K562 (cell line): Measurements from ENCODE around the gene GRIN1. TPM values are rescaled to one million over a fixed set of nuclear protein-coding genes. Genes with fewer than 3 reads are reported as not detected.
A peak's percentile ranks its signal among the peaks of the same experiment; 100 is the strongest.

ENCODE experiments used
- AFF4 ChIP-seq: sonication (generic); formaldehyde crosslinking; IDR thresholded peaks from 2 replicates; pipeline ENCODE4 v1.8.0; 2023; ENCODE audit warnings: mild to moderate bottlenecking, missing genetic modification reagents
- EZH2 ChIP-seq: IDR thresholded peaks from 2 replicates; pipeline ENCODE4 v1.6.1; 2012; ENCODE audit warnings: low read depth, mild to moderate bottlenecking, inconsistent platforms, low read length, borderline replicate concordance
- FOXO4 ChIP-seq: fragments of 450-650 bp; formaldehyde crosslinking; IDR thresholded peaks from 2 replicates; pipeline ENCODE4 v1.4.0; 2020; ENCODE audit warnings: mild to moderate bottlenecking, moderate library complexity
- GABPA ChIP-seq: fragments of 200-800 bp; sonication (Bioruptor generic); conservative IDR thresholded peaks from 2 replicates; pipeline ENCODE4 v1.6.1; 2016; ENCODE audit warnings: low read depth, missing genetic modification characterization, missing compliant biosample characterization
- GATA2 ChIP-seq: sonication (generic); formaldehyde crosslinking; IDR thresholded peaks from 2 replicates; pipeline ENCODE4 v1.4.0; 2020; ENCODE audit warnings: mild to moderate bottlenecking, missing genetic modification reagents
- HNRNPK ChIP-seq: fragments of 200-400 bp; formaldehyde crosslinking; IDR thresholded peaks from one replicate; pipeline ENCODE4 v1.6.1; 2018; ENCODE audit warnings: mild to moderate bottlenecking, low read depth, low read length; ENCODE audit not compliant: poor library complexity, severe bottlenecking
- PTTG1 ChIP-seq: fragments of 450-650 bp; IDR thresholded peaks from 2 replicates; pipeline ENCODE4 v1.6.1; 2016; ENCODE audit warnings: low read depth, mild to moderate bottlenecking, missing genetic modification characterization, missing compliant biosample characterization
- RBM25 ChIP-seq: fragments of 200-400 bp; formaldehyde crosslinking; IDR thresholded peaks from 2 replicates; pipeline ENCODE4 v1.6.1; 2018; ENCODE audit warnings: low read length, low read depth, moderate library complexity; ENCODE audit not compliant: severe bottlenecking
- STAT5B ChIP-seq: fragments of 250-450 bp; sonication (Bioruptor Pico); IDR thresholded peaks from 2 replicates; pipeline ENCODE4 v1.8.0; 2021; ENCODE audit warnings: mild to moderate bottlenecking, inconsistent platforms
- TBL1XR1 ChIP-seq, 2 experiments: IDR thresholded peaks; 2 replicates each; pipeline ENCODE4 v1.6.1; 2012; ENCODE audit warnings: improper control_type of control experiment in 2 of 2, low read length in 2 of 2, mild to moderate bottlenecking in 1 of 2
- TBP ChIP-seq: optimal IDR thresholded peaks from 2 replicates; pipeline ENCODE3; 2011; ENCODE audit warnings: low read depth, low read length, improper control_type of control experiment
- ZKSCAN1 ChIP-seq: fragments of 150-350 bp; IDR thresholded peaks from 2 replicates; pipeline ENCODE4 v1.6.1; 2016; ENCODE audit warnings: low read depth, low read length
- ZKSCAN3 ChIP-seq: fragments of 250-450 bp; sonication (Bioruptor Pico); IDR thresholded peaks from 2 replicates; pipeline ENCODE4 v1.4.0; 2020
- ZNF165 ChIP-seq: fragments of 250-450 bp; sonication (Bioruptor Pico); IDR thresholded peaks from 2 replicates; pipeline ENCODE4 v1.4.0; 2020; ENCODE audit warnings: borderline replicate concordance
- ZNF174 ChIP-seq: fragments of 250-450 bp; sonication (Bioruptor Pico); IDR thresholded peaks from 2 replicates; pipeline ENCODE4 v1.4.0; 2020; ENCODE audit warnings: mild to moderate bottlenecking
- ZNF609 ChIP-seq: sonication (generic); formaldehyde crosslinking; IDR thresholded peaks from 2 replicates; pipeline ENCODE4 v1.8.1; 2023; ENCODE audit warnings: missing genetic modification reagents, mild to moderate bottlenecking, borderline replicate concordance
- ZNF707 ChIP-seq: fragments of 250-450 bp; sonication (Bioruptor Pico); conservative IDR thresholded peaks from 2 replicates; pipeline ENCODE4 v1.8.0; 2022; ENCODE audit warnings: inconsistent platforms, mild to moderate bottlenecking, moderate library complexity
- polyA plus RNA-seq, 8 experiments: library from polyadenylated mRNA; depleted of rRNA in 4 of 8; stranded (reverse) in 5 of 8; unstranded in 3 of 8; fragments of >200 nt; fragmentation: Nextera tagmentation in 2 of 8; fragmentation: Illumina TruSeq in 1 of 8; extraction: Ambion mirVana in 2 of 8; extraction: Trizol in 1 of 8; gene quantifications; 2 replicates each; pipeline versions ENCODE4 v1.2.1 to v1.2.3, GENCODE V29; 2011 to 2014; ENCODE audit warnings: inconsistent platforms in 1 of 8, missing spikeins in 1 of 8
- total RNA-seq, 7 experiments: library from RNA; depleted of rRNA in 6 of 7; stranded (reverse); fragments of >200 nt in 6 of 7; fragmentation: Illumina TruSeq in 2 of 7; extraction: Trizol in 2 of 7; gene quantifications; 2 replicates each; pipeline versions ENCODE4 v1.2.1 to v1.2.3, GENCODE V29; 2011 to 2021; ENCODE audit warnings: low replicate concordance in 1 of 7

The GRIN1 gene
- total and polyA plus RNA-seq, 9 of the 15 experiments (the other 6 are each of a cell fraction or from before 2014, with no cell fraction given), result 0.03 to 0.35 (median 0.16) TPM; not detected in 6

- no peak for TF ChIP-seq GATA2 (CRISPR knock-in tag)
- TF ChIP-seq ZNF174, result no peak
- TF ChIP-seq EZH2, result no peak
- no peak for TF ChIP-seq STAT5B
- TF ChIP-seq PTTG1, result no peak
- no peak for TF ChIP-seq AFF4
- TF ChIP-seq GABPA (tag), result peak; percentile 86
- TF ChIP-seq ZNF707 (CRISPR knock-in tag), result no peak
- no peak for TF ChIP-seq FOXO4
- TF ChIP-seq ZKSCAN1, result 0 out of 2 replicates have a peak, but pooled peaks have one; percentile 47
- TF ChIP-seq ZNF609, result no peak
- peak; percentile 60 for TF ChIP-seq TBP
- no peak for TF ChIP-seq ZNF165 (CRISPR knock-in tag)
- no peak for TF ChIP-seq RBM25
- no peak for TF ChIP-seq TBL1XR1 (IDR thresholded peaks at IDR 0.05; ENCODE audit: low read length in 2 of 2)
- no peak for TF ChIP-seq ZKSCAN3 (CRISPR knock-in tag)
- TF ChIP-seq HNRNPK, result no peak
Observed at GRCh38 chr9:137217276-137218211, 78.6 kb downstream of the GRIN1 start (continued).
